HL-60 (cell line): ENCODE results near the gene RBM15.

Experiments used
- DNase-seq, 2 experiments: peaks; one replicate each; pipeline ENCODE4 v3.0.0-alpha.2; 2010 to 2020; ENCODE audit warnings: low read depth in 1 of 2, low spot score in 1 of 2
- H3K27ac ChIP-seq: fragments of 250-450 bp; sonication (Bioruptor Pico); replicated peaks from 2 replicates; pipeline ENCODE4 v1.5.1; 2020; ENCODE audit warnings: mild to moderate bottlenecking, moderate library complexity
- H3K27me3 ChIP-seq: fragments of 250-450 bp; sonication (Bioruptor Pico); 2 replicates; pipeline ENCODE4 v1.5.1; 2021; ENCODE audit warnings: mild to moderate bottlenecking, moderate library complexity; ENCODE audit not compliant: insufficient read depth, poor library complexity, severe bottlenecking
- H3K4me3 ChIP-seq: replicated peaks from 2 replicates; pipeline ENCODE4 v1.5.1; 2011; ENCODE audit warnings: mild to moderate bottlenecking, control low read depth, low read length; ENCODE audit not compliant: insufficient read depth
- GABPA ChIP-seq: IDR thresholded peaks from 2 replicates; pipeline ENCODE4 v1.6.1; 2012; ENCODE audit warnings: low read depth
- POLR2AphosphoS5 ChIP-seq: IDR thresholded peaks from 2 replicates; pipeline ENCODE4 v1.6.1; 2012; ENCODE audit warnings: low read depth
- SPI1 ChIP-seq: IDR thresholded peaks from 2 replicates; pipeline ENCODE4 v1.6.1; 2012; ENCODE audit warnings: low read depth, mild to moderate bottlenecking, borderline replicate concordance
- TF ChIP-seq, protein P1 (sequence below): IDR thresholded peaks from one replicate; pipeline ENCODE4 v1.5.1; 2011; ENCODE audit warnings: low read length, control low read depth, inconsistent platforms; ENCODE audit not compliant: insufficient read depth
- TF ChIP-seq, protein P2 (sequence below): IDR thresholded peaks from 2 replicates; pipeline ENCODE4 v1.6.1; 2012; ENCODE audit warnings: low read depth; ENCODE audit not compliant: insufficient replicate concordance

Gene RBM15

DNA sequence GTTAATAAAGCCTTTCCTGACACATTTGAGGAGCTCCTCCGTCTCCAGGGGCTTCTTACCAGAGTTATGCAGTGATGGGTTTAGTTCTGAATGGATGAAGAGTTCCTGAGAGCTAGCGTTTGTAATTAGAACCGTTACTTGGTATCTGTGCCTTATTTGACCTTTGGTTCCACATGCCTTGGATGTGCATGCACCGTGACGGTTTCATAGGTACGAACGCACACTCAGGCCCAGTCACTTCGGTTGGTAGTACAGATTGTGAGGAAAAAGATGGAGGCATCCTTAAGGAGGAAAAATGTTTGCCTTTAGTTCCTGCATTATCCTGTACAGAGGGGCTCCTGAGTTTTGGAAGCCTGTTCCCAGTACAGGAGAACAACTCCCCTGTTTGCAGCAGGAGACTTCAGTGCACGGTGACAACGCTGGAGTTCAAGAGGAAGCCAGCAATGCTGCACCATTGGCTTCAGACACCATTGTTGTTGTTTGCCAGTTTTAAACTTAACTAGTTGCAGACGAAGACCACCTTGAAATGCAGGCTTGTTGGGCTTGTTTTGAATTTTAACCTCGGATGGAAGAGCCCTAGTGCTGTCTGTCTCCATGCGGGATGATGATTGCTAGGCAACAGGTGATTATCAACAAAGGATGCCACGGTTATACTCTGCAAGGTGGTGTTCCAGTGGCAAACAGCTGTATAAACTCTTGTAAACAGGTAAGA lies 8.2 kb downstream of the RBM15 start:
- TF ChIP-seq POLR2AphosphoS5 = no peak
- TF ChIP-seq GABPA = no peak
- no peak for TF ChIP-seq SPI1
- TF ChIP-seq, protein P1, sequence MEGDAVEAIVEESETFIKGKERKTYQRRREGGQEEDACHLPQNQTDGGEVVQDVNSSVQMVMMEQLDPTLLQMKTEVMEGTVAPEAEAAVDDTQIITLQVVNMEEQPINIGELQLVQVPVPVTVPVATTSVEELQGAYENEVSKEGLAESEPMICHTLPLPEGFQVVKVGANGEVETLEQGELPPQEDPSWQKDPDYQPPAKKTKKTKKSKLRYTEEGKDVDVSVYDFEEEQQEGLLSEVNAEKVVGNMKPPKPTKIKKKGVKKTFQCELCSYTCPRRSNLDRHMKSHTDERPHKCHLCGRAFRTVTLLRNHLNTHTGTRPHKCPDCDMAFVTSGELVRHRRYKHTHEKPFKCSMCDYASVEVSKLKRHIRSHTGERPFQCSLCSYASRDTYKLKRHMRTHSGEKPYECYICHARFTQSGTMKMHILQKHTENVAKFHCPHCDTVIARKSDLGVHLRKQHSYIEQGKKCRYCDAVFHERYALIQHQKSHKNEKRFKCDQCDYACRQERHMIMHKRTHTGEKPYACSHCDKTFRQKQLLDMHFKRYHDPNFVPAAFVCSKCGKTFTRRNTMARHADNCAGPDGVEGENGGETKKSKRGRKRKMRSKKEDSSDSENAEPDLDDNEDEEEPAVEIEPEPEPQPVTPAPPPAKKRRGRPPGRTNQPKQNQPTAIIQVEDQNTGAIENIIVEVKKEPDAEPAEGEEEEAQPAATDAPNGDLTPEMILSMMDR = no peak
- TF ChIP-seq, protein P2, sequence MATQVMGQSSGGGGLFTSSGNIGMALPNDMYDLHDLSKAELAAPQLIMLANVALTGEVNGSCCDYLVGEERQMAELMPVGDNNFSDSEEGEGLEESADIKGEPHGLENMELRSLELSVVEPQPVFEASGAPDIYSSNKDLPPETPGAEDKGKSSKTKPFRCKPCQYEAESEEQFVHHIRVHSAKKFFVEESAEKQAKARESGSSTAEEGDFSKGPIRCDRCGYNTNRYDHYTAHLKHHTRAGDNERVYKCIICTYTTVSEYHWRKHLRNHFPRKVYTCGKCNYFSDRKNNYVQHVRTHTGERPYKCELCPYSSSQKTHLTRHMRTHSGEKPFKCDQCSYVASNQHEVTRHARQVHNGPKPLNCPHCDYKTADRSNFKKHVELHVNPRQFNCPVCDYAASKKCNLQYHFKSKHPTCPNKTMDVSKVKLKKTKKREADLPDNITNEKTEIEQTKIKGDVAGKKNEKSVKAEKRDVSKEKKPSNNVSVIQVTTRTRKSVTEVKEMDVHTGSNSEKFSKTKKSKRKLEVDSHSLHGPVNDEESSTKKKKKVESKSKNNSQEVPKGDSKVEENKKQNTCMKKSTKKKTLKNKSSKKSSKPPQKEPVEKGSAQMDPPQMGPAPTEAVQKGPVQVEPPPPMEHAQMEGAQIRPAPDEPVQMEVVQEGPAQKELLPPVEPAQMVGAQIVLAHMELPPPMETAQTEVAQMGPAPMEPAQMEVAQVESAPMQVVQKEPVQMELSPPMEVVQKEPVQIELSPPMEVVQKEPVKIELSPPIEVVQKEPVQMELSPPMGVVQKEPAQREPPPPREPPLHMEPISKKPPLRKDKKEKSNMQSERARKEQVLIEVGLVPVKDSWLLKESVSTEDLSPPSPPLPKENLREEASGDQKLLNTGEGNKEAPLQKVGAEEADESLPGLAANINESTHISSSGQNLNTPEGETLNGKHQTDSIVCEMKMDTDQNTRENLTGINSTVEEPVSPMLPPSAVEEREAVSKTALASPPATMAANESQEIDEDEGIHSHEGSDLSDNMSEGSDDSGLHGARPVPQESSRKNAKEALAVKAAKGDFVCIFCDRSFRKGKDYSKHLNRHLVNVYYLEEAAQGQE = no peak
- Histone ChIP-seq H3K27me3 (no peaks in the 10 kb centered on the region), H3K27ac (no peak overlapping the region), H3K4me3 (no peak overlapping the region)
- no peak for DNase-seq

DNA sequence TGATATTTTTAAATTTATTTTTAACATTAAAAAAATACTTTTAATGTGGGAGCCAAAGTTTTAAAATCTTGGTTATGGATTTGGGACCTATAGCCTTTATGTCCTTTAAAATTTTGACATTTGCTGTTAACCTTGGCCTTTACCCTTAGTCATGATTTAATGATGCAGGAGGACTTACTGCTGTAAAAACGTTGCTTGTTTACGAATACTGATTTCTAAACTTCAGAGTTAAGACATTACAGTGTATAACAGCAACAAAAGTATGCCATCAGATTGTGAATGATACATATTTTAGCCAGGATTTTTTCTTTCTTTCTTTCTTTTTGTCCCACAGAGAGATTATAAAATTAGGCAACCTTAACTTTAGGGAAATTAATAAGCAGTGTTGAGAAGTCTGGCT lies 8.9 kb downstream of the RBM15 start:
- H3K27me3 ChIP-seq = no peaks in the 10 kb centered on the region
- TF ChIP-seq GABPA (no peak), POLR2AphosphoS5 (no peak), SPI1 (no peak)
- TF ChIP-seq, protein P2 = no peak
- TF ChIP-seq, protein P1 = no peak
- DNase-seq = no peak
- no peak overlapping the region for H3K4me3 ChIP-seq
- H3K27ac ChIP-seq = no peak overlapping the region; the same call in 1 of the 2 replicates

DNA sequence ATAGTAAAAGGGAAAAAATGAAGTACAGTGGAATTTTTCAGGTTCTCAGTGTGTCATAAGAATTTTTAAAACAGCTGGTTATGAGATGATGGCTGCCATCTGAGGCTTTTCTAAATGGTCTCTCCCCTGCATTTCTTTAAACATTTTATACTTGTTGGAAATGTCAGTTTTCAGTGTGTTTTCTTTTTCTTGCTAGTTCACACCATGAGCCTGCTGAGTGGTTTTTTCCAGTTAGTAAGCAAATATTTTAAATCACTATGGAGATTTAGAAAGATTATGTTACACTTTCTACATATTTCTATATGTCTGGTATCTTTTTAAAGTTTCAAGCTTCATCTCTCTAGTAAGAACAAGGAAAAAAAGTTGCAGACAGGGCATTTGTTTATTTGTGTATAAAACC lies 9.6 kb downstream of the RBM15 start:
- no peak for TF ChIP-seq POLR2AphosphoS5
- no peaks in the 10 kb centered on the region for H3K27me3 ChIP-seq
- H3K4me3 ChIP-seq = no peak overlapping the region
- H3K27ac ChIP-seq = no peak overlapping the region
- no peak for DNase-seq

DNA sequence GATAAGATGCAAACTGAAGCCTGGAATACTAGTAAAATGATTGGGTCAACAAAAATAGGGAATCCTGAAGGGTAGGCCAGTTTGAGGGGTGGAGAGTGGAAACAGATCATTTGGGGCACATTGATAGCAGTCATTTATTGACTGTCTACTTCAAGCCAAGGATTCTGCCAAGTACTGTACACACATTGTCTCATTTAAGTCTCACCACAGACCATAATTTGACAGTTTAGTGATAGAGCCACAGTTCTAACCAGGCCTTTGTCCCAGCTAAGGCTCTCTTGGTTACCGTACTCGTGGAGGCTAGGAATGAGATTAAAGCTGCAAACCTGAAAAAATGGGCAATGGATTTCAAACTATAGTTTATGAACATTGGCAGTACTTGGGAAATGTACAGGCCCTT lies 11.2 kb downstream of the RBM15 start:
- no peak for DNase-seq
- TF ChIP-seq, protein P1 = no peak
- TF ChIP-seq, protein P2 = no peak
- TF ChIP-seq POLR2AphosphoS5 (no peak), SPI1 (no peak), GABPA (no peak)
- Histone ChIP-seq H3K4me3 (no peak overlapping the region), H3K27me3 (no peaks in the 10 kb centered on the region), H3K27ac (no peak overlapping the region)
